ENCODE measurements around the gene MGST1. TPM values are rescaled to one million over a fixed set of nuclear protein-coding genes. Genes with fewer than 3 reads are reported as not detected.

Gene MGST1
- total and polyA plus RNA-seq, 9 donors: 0.45 to 521 (median 11.8) TPM

GRCh38 chr12:16323638-16324037, 23.8 kb upstream of the MGST1 start:
- no peak for DNase-seq
- H3K4me3 ChIP-seq: no peak overlapping the region
- H3K27me3 ChIP-seq: no peaks in the 10 kb centered on the region
- no peaks in the 10 kb centered on the region for H3K4me1 ChIP-seq (ENCODE audit: insufficient read depth)
- no peaks in the 10 kb centered on the region for H3K9me3 ChIP-seq
- TF ChIP-seq EP300 (IDR thresholded peaks at IDR 0.05) (no peak), POLR2A (IDR thresholded peaks at IDR 0.05) (no peak)
- no peak overlapping the region for H3K27ac ChIP-seq
- H3K36me3 ChIP-seq: no peaks in the 10 kb centered on the region
- intact Hi-C loops (cut with DNase I): no loop called here
- 26 to 37% (median 35%) methylated on average over 2 of the region's 2 CpGs for WGBS, 3 donors

- Histone ChIP-seq H3K27me3 (no peaks in the 10 kb centered on the region), H3K9me3 (no peaks in the 10 kb centered on the region), H3K4me1 (ENCODE audit: insufficient read depth) (no peaks in the 10 kb centered on the region), H3K36me3 (no peaks in the 10 kb centered on the region), H3K27ac (no peak overlapping the region), H3K4me3 (no peak overlapping the region)
- intact Hi-C loops (cut with DNase I): no loop called here
- no peak for TF ChIP-seq POLR2A (IDR thresholded peaks at IDR 0.05)
- TF ChIP-seq EP300 (IDR thresholded peaks at IDR 0.05): no peak
- no peak for TF ChIP-seq CTCF (IDR thresholded peaks at IDR 0.05)
- 41 to 50% (median 49%) methylated on average over 5 of the region's 5 CpGs for WGBS, 3 donors
- no peak for DNase-seq
Measured at GRCh38 chr12:16324272-16324671, 23.2 kb upstream of the MGST1 start.

- no peaks in the 10 kb centered on the region for H3K36me3 ChIP-seq
- no peak for DNase-seq
- H3K27me3 ChIP-seq: no peaks in the 10 kb centered on the region
- H3K4me3 ChIP-seq: no peak overlapping the region
- no peaks in the 10 kb centered on the region for H3K4me1 ChIP-seq (ENCODE audit: insufficient read depth)
- H3K27ac ChIP-seq: no peak overlapping the region
- intact Hi-C loops (cut with DNase I): no loop called here
- TF ChIP-seq EP300 (IDR thresholded peaks at IDR 0.05): no peak
- TF ChIP-seq POLR2A (IDR thresholded peaks at IDR 0.05): no peak
- TF ChIP-seq CTCF (IDR thresholded peaks at IDR 0.05): no peak
- 83 to 89% (median 83%) methylated on average over 3 of the region's 3 CpGs for WGBS, 3 donors
- no peaks in the 10 kb centered on the region for H3K9me3 ChIP-seq
Measured at GRCh38 chr12:16324772-16325171, 22.7 kb upstream of the MGST1 start.

GRCh38 chr12:16325426-16325825, 22.0 kb upstream of the MGST1 start:
- 4 to 5% (median 5%) methylated on average over 3 of the region's 3 CpGs for WGBS, 3 donors
- no peaks in the 10 kb centered on the region for H3K27me3 ChIP-seq
- intact Hi-C loops (cut with DNase I): no loop called here
- TF ChIP-seq POLR2A (IDR thresholded peaks at IDR 0.05): no peak
- no peak for TF ChIP-seq EP300 (IDR thresholded peaks at IDR 0.05)
- no peak for TF ChIP-seq CTCF (IDR thresholded peaks at IDR 0.05)
- no peaks in the 10 kb centered on the region for H3K9me3 ChIP-seq
- no peaks in the 10 kb centered on the region for H3K4me1 ChIP-seq (ENCODE audit: insufficient read depth)
- DNase-seq: no peak
- no peak overlapping the region for H3K4me3 ChIP-seq
- H3K27ac ChIP-seq: no peak overlapping the region
- H3K36me3 ChIP-seq: no peaks in the 10 kb centered on the region

- H3K4me3 ChIP-seq: no peak overlapping the region
- 82 to 90% (median 84%) methylated on average over 1 of the region's 1 CpG for WGBS, 3 donors
- H3K27me3 ChIP-seq: no peaks in the 10 kb centered on the region
- TF ChIP-seq CTCF (IDR thresholded peaks at IDR 0.05): no peak
- TF ChIP-seq EP300 (IDR thresholded peaks at IDR 0.05): no peak
- no peak for TF ChIP-seq POLR2A (IDR thresholded peaks at IDR 0.05)
- intact Hi-C loops (cut with DNase I): no loop called here
- DNase-seq: no peak
- H3K9me3 ChIP-seq: no peaks in the 10 kb centered on the region
- H3K27ac ChIP-seq: no peak overlapping the region
- H3K36me3 ChIP-seq: no peaks in the 10 kb centered on the region
- no peaks in the 10 kb centered on the region for H3K4me1 ChIP-seq (ENCODE audit: insufficient read depth)
Measured at GRCh38 chr12:16327963-16328362, 19.5 kb upstream of the MGST1 start.

Data from ovary (tissue), 9 donors.